NCI-H82 (cell line): ENCODE data around the gene SRSF2.
A peak's percentile ranks its signal among the peaks of the same experiment; 100 is the strongest.
"Not testable (repeated sequence)": the region's sequence is repeated elsewhere in the genome, so short reads cannot be mapped to it uniquely, and the experiment has no call there.

ENCODE experiments used
- DNase-seq: peaks from one replicate; lab custom pipeline; 2025; lab: John Stamatoyannopoulos, UW

The SRSF2 gene, protein sequence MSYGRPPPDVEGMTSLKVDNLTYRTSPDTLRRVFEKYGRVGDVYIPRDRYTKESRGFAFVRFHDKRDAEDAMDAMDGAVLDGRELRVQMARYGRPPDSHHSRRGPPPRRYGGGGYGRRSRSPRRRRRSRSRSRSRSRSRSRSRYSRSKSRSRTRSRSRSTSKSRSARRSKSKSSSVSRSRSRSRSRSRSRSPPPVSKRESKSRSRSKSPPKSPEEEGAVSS

DNA sequence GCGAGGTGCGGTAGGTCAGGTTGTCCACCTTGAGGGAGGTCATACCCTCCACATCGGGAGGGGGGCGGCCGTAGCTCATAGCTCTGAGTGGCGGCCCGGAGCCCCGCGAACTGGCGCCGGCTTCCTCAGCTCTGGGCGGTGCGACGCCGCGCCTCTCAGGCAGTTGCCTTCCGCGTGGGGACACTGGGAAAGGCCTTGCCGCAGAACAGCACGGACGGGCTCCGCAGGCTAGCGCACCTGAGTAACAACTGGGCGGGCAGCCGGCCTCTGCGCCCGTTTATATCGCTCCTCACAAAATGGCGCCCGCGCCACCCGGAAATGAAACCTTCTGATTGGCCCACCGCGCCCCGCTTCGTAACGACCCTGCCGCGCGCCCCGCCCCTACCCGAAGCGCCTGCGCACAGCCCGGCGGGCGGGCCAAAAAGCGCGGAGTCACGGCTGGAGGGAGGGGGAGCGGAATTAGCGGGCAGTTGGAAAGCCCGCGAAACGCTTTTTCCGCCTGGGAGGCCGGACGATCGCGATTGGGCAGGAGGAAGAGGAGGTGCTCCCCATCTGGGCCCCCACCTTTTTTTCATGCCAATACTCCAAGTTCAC, at the start of gene SRSF2:
Gene SRSF2, minus strand, starts transcription at position 250 of the 594 bp plus-strand sequence. Its CDS starts 171 bp downstream, at position 79.
- DNase-seq, result peak; percentile 99

DNA sequence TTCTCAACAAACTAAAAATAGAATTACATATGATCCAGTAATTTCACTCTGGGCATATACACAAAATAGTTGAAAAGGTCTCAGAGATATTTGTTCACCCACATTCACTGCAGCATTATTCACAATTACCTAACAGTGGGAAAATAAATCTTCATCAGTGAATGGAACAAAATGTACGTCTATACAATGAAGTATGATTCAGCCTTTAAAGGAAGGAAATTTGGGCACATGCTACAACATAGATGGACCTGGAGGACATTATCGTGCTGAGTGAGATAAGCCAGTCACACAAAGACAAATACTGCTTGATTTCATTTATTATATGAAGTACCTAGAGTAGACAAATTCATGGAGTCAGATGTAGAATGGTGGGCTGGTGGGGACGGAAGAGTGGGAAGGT, 47.8 kb upstream of the SRSF2 start:
- DNase-seq, result no peak

DNA sequence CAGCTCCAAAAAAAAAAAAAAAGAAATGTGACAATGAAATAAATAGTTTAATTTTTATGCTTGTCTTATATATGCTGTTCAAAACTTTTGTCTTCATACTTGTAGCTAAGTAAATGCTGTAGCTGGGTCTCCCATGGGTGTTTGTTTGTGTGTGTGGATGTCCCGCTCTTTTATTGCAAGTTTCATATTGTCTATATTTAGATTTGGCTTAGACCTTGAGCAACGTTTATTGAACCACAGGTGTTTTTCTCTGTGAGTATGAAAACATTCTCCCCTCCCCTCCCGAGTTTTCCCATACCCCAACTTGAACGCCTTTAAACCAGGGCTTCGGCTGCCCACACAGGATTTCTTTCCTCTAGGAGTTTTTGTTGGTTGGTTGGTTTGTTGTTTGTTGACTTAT, 46.0 kb upstream of the SRSF2 start:
- no peak for DNase-seq

DNA sequence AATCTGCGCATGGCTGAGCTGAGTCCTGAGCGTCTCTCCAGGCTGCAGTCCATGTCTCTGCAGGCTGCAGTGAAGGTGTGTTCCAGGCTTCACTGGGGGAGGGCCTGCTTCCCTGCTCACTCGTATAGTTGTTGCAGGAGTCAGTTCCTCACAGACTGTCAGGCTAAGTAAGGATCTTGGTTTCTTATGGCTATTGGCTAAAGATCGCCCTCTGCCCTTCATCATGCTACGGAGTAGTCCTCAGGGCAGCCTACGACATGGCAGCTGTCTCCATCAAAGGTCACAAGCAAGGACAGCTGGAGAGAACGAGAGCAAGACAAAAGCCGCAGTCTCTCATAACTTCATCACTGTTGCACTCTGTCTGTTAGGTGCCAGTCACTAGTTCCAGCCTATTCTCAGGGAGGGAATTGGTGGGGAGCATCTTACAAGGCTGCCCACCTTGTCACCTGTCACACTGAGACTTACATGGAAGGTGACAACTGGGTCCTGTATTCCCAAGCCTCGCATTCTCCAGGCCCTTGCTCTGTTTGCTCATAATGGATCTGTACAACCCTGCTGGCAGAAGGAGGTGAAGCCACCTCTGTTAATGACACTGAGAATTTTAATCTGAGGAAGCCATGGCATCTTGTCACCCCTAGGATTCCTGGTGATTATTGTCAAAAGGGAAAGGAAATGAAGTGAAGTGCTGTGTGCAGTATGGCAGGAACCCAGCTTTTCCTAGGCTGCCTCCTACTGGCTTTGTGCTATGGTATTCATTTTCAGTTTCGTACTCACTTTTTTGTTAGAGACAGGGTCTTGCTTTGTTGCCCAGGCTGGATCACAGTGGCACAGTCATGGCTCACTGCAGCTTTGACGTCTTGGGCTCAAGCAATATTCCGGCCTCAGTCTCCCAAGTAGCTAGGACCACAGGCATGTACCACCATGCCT, 44.2 kb upstream of the SRSF2 start:
- DNase-seq, result peak; percentile 23

DNA sequence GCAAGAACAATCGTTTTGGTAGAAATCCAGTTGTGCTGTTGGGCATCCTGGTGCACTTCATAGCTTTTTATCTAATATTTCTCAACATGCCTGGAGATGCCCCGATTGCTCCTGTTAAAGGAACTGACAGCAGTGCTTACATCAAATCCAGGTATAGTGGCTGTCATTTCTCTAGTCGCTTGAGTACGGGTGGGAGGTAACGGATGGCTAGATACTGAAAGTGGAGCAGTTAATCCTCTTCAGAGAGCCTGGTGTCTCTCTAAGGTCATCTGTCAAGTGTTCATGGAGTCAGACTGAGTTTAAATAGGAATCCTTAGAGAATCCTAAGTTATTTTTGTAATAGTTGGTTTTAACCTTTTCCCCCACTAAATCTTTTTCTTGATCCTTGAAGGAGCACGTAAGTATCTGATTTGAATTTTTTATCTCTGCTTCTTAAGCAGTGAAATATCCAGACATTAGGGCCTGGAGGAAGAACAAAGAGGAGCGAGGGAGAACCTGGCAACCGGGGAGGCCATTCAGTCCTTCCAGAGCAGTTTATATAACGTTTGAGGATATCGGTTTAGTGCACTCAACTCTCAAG, 38.0 kb upstream of the SRSF2 start:
- peak; percentile 53 for DNase-seq

DNA sequence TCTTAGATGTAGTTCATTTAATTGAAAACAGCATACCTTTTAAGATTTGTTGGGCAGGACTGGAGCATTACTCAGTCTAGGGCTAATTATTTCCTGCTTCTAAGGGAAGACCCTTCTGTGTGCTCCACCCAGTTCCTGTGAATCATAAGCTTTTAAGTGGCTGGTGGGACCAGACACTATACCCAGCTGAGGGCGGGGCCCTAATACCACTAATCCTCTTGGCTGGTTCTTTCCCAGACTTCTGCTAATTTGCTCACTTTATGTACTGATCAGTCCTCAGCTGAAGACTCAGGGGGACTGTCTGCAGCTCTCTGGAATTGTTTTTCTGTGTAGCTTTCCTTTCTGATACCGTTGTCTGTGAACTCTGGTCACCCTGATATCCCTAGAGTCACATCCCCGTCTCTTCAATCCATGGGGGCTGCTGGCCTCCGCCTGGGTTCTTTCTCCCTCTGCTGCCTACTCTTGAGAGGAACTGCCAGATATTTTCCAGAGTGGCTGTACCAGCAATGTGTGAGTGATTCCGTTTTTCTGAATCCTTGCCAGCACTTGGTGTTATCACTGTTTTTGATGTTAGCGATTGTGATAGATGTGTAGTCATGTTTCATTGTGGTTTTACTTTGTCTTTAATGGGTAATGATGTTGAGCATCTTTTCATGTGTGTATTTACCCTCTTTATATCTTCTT, 35.9 kb upstream of the SRSF2 start:
- DNase-seq, result peak; percentile 97

DNA sequence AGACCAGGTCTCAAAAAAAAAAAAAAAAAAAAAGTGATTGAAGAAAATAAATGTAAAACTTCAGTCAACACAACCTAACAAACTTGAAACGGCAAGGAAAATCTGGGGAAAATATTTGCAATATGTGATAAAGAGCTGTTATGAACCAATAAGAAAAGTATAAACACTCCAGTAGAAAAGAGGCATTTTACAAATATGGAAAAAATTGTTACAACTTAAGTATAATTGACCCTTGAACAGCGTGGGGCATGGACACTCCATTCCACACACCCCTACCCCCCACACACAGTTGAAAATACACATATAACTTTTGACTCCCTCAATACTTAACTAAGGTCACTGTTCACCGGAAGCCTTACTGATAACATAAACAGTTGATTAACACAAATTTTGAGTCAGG, 21.4 kb upstream of the SRSF2 start:
- DNase-seq, result no peak

DNA sequence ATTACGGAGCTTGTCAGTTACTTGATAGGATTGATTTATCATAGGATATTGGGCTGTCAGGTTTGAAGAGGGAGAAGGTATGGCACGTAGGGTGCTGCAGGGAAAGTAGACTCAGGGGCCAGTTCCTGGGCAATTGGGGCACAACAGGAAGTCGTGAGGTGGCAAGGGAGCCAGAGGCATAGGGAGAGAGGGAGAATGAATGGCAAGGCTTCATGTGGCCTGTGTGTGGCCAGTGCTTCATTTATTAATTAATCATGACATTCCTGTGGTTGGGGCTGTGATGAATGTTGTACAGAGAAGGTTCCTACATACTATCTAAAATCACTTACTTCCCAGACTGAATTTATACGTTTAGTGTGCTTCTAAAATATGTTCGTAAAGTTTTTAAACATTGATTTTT, 20.1 kb upstream of the SRSF2 start:
- DNase-seq, result no peak

DNA sequence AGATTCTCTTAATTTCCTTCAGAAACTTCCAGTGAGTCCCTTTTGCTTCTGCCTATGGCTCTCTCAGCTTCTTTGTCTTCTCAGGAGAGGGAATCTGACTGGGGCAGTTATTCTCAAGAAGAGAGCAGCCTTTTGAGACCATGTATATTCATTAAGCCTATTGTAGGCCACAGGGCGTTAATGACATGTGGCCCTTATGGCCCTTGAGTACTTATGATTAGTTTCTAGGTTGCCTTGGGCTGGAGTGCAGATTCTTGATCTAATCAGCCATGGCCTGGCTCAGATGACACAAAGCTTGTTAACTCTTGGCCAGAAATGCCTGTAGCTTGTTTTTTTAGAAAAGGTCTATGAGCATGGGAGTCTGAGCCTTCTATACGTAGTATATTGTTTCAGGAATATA, 18.2 kb upstream of the SRSF2 start:
- peak; percentile 95 for DNase-seq

DNA sequence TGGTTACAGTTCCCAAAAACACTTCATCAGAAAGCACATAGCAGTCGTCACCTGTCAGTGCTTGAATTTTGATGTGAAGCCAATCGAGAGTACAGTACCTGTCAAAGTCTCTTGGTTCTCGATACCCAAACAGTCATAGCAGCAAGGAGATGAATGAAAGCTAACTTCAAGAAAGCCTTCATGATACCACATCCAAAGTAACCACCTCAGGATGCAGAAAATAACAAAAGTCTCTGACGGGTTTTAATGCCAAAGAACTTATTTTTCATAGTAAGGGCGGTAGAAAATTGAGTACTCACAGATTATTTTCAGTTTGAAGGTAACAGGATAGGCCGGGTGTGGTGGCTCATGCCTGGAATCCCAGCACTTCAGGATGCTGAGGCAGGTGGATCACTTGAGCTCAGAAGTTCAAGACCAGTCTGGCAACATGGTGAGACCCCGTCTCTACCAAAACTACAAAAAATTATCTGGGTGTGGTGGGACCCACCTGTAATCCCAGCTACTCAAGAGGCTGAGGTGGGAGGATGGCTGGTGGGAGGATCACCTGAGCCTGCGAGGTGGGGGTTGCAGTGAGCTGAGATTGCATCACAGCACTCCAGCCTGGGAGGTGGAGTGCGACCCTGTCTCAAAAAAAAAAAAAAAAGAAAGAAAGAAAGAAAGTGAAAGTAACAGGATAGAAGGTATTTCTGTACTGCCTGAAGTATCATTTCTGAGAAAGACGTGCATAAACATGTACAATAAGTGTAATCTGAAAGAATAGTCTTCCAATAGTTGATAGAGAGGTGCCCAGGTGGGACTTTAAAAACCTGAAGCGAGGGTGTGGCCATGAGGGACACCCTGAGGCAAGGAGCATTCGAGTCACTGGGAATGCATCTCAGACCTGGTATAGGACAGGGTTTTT, 16.2 kb upstream of the SRSF2 start:
- no peak for DNase-seq

DNA sequence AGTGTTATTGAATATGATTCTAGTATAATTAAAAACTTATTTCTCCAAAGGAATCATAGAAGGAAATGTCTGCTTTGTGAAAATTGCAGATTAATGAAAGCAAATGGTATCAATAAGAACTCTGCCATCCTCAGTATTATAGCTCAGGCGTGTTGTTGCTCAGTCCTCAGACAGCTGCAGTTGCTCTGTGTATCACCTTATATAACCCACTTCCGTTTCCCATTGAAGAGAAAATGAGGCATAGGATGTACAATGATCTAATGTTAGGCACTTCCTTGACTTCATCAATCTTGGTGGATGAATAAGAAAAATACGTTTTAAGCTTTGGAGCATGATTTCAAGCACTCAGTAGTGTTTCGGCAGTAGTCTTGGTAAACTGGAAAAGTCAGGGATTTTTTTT, 14.9 kb upstream of the SRSF2 start:
- no peak for DNase-seq

DNA sequence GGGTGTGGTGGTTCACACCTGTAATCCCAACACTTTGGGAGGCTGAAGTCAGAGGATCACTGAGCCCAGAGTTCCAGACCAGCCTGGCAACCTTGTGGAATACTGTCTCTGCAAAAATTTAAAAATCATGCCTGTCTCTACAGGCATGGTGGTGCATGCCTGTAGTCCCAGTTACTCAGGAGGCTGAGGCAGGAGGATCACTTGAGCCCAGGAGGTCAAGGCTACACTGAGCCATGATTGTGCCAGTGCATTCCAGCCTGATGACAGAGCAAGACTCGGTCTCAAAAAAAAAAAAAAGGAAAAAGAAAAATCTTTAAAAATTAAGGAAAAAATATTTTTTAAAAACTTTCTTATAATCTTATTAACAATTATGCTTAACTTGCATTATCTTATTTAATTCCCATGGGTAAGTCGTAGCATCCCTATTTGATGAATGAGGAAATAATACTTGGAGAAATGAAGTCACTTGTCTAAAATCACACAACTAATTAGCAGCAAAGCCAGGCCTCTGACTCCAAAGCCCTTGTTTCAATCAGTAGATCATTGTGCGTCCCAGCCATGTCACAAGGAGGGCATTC, 14.4 kb upstream of the SRSF2 start:
- DNase-seq, result no peak

DNA sequence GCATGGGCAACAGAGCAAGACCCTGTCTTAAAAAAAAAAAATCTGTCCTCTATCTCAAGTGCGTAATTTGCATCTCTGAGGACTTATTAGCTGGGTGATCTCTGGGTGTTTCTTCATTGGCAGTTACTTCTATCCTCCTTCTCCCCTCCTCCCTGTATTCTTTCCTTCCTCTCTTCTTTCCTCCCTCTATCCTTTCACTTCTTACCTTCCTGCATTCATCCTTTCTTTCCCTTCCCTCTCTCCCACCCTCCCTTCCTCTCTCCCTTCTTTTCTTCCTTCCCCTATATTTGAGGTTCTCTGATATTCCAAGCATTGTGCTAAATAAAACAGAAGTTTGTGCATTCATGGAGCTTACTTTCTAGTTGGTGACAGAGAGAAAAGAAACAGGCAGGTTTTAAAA, 11.5 kb upstream of the SRSF2 start:
- DNase-seq, result no peak

DNA sequence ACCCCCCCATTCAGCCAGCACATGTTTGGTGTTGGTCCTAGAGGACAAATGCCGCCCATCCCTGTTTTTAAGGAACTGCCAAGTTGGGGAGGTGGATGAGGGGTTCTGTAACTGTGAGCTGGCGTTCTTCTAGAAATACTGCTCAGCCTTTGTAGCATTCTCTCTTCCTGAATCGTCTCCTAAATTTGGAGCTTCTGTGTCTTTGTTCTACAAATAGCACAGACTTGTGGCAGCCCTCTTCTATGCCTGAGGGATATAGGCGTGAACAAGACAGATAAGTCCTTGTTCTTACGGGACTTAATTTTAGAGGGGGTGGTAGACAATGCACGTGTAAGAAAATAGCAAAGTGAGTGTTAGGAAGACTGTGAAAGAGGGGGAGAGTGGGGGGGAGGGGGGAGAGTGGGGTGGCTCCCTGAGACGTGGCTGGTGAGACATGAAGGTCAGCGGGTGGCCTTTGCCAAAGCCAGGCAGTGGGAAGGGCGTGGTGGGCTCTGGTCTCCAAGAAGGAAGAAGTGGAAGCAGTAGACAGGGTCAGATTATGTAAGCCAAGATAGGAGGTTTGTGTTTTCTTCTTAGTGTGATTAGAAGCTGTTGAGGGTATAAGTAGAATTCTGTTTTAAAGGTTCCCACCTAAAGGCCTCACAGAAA, 10.7 kb upstream of the SRSF2 start:
- DNase-seq, result no peak

DNA sequence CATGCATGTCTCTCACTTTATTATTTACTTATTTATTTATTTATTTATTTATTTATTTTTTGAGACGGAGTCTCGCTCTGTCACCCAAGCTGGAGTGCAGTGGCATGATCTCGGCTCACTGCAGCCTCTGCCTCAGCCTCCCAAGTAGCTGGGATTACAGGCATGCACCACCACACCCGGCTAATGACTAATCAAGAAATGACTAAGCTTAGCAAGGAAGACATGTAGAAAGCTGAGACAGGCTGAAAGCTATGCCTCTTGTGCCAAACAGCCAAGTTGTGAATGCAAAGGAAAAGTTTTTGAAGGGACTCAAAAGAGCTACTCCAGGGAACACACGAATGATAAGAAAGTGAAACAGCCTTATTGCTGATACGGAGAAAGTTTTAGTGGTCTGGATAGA, 8.7 kb upstream of the SRSF2 start:
- DNase-seq, result not testable (repeated sequence)

DNA sequence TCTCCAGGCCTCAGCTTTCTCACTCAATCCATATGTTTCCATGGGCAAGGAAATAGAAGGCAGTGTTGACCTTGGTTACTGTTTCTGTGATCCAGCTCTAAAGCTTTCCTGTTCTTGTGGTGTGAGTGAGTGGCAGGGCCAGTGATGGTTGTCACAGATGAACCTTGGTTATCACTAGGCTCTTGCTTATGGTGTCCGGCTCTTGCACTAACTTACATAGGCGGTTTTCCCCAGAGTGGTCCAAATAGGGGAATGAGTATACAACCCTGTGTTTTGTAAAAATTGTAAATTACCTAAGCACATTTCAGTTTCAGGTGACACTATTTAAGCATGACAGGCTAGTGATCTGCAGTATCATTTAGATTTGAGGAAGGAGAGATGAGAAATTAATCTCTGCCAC, 7.6 kb upstream of the SRSF2 start:
- DNase-seq, result no peak

DNA sequence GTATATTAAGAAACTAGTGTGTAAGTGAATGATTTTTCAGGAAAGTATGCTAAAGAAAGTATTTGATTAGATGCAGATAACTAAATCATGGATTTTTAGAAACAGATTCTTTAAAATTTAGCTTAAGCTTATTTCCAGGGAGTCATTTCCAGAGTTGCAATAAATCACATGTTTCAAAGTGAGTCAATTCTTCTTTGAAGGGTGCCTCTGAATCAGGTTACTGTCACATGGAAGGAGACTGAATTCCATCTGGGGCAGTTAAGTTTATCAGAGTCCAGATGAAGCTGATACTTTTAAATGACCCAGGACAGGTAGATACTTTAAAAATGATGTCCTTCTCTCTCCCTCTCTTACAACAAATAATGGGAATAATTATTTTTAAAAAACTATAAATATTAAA, 5.8 kb upstream of the SRSF2 start:
- DNase-seq, result no peak

DNA sequence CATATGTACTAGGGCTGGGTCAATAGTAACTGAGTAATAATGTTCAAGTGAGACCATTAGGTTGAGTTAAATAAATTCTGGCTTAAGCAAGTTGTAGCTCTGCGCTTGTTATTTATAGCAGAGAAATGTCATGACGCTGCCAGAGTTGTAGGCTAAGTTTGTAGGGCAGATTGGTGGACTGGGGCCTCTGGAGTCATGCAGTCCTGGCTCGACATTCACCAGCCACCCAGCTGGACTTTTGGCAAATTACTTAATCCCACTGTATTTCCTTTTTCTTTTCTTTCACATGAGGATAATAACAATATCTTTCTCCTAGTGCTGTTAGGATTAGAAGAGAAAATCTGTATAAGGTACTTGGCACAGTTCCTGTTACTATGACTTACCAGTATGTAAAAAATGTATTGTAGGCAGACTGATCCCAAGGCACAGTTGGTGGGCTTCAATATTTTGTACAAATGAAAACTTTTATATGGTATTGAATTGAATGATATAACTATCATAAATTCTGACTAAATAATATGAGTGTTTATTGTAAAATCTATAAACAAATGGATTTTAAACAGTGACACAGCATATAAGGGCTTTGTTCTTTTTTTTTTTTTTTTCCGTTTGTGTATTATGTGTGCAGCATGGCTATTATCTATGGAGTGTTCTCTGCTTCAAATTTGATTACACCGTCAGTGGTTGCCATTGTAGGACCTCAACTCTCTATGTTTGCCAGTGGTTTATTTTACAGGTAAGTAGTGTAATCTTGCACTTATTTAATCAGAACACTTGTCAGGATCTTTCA, 3.4 kb upstream of the SRSF2 start:
- no peak for DNase-seq

DNA sequence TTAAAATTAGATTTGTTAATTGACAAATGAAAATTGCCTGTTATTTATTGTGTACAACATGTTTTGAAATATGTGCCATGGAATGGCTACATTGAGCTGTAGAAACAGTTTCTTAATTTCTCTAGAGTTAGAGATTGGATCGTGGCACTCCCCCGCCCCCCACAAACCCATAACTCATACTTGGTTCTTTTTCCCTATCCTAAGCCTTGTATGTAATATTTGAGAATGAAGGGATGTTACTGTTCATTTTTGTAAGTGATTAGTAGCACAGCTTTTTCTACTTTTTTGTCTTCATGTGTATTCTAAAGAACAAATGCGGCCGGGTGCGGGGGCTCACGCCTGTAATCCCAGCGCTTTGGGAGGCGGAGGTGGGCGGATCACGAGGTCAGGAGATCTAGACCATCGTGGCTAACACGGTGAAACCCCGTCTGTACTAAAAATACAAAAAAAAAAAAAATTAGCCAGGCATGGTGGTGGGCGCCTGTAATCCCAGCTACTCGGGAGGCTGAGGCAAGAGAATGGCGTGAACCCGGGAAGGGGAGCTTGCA, 2.5 kb upstream of the SRSF2 start:
- not testable (repeated sequence) for DNase-seq
